GM12801 (cell line): ENCODE results near the gene HNRNPA3.

Source experiments
- CTCF ChIP-seq: IDR thresholded peaks from one replicate; pipeline ENCODE4 v1.5.1; 2011; ENCODE audit warnings: control low read depth; ENCODE audit not compliant: insufficient read length; ENCODE audit errors: extremely low read depth

HNRNPA3 gene

GRCh38 chr2:177263451-177264208, 51.0 kb downstream of the HNRNPA3 start:
- TF ChIP-seq CTCF, result no peak

GRCh38 chr2:177264209-177264692, 51.7 kb downstream of the HNRNPA3 start:
- TF ChIP-seq CTCF, result no peak

GRCh38 chr2:177264693-177265587, 52.3 kb downstream of the HNRNPA3 start, which contains the start of gene NFE2L2:
NFE2L2 (minus strand) TSS chr2:177264727; CDS start chr2:177264576, 151 bp downstream.
- TF ChIP-seq CTCF, result no peak

GRCh38 chr2:177265824-177266817, 53.5 kb downstream of the HNRNPA3 start:
- TF ChIP-seq CTCF, result no peak

- no peak for TF ChIP-seq CTCF
These were observed 55.7 kb downstream of the HNRNPA3 start for GRCh38 chr2:177268187-177268871.

GRCh38 chr2:177268901-177269300, 56.3 kb downstream of the HNRNPA3 start:
- no peak for TF ChIP-seq CTCF
